8988T (cell line): Measurements from ENCODE around the gene PALLD.
"Not testable (repeated sequence)": the region's sequence is repeated elsewhere in the genome, so short reads cannot be mapped to it uniquely, and the experiment has no call there.

ENCODE experiments used
- DNase-seq: peaks from one replicate; pipeline ENCODE4 v3.0.0; 2011

PALLD gene

DNA sequence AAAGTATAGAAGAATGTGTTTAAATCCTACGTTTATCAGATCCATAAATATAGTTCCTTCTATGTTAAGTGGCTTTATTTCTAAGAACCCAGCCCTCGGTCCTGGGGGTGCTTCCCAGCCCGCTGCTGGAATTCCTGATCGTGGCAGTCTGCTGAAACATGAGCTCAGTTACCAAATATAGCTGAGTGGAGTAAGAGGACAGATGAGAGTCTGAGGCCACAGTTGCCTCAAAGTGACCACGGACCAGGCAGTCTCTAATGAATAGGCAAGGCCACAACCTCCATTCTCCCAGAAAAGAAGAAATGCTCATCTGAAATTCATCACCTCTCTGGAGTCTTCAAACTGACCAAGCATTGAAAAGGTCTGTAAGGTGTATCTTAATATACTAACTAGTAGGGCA lies at the start of gene PALLD:
PALLD (plus strand) TSS at position 219 of the 400 bp plus-strand sequence.
- no peak for DNase-seq

DNA sequence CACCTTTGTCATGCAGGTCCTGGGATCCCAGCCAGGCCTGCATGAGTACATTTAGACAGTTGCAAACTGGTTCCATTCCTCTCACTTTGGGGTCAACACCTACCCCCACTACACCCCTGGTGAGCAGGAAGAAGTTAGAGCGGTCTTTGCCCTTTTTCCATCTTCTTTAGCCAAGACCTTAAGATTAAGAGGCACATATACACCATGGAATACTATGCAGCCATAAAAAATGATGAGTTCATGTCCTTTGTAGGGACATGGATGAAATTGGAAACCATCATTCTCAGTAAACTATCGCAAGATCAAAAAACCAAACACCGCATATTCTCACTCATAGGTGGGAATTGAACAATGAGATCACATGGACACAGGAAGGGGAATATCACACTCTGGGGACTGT lies 47.8 kb upstream of the PALLD start:
- not testable (repeated sequence) for DNase-seq

DNA sequence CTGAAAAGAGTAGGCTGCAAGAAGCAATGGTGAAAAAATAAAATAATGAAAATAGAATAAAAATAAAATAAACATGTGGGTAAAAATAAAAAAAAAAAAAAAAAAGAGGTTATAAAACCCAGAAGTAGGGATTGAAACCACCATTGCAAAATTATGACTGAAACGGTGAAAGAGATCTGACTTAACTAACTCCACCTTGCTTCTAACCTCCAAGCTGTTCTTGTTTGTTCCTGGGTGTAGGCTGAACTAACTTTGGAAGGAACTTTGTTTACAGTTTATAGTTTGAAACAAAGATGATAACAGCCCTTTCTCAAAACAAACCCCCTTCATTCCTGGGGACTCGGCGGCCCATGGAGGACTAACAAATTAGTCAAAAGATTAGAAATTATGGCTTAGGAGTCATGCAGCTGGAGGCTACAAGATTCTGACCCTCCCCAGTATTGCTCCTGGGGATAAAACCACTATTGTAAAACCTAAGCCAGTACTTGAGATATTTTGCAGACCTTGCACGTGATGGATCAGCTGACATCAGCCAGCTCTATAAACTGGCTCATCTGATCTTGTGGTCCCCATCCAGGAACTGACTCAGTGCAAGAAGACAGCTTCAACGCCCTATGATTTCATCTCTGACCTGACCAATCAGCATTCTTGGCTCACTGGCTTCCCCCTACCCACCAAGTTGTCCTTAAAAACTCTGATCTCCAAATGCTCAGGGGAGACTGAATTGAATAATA lies 47.0 kb upstream of the PALLD start:
- DNase-seq, result no peak

DNA sequence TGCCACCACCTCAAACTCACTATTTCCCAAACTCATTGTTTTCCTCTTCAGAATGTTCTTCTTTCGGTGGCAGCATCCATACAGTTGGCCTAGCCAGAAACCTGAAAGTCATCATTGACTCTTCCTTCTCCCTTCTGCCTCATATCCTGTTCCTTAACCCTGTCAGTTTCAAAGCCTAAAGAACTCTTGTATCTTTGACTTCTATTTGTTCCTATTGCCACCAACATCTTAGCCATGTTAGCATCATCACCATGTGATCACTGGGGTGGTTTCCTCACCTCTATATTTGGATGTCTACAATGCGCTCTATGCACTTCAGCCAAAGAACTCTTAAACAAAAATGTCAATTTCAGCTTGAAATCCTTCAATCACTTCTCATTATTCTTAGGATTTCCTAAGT lies 45.5 kb upstream of the PALLD start:
- no peak for DNase-seq

DNA sequence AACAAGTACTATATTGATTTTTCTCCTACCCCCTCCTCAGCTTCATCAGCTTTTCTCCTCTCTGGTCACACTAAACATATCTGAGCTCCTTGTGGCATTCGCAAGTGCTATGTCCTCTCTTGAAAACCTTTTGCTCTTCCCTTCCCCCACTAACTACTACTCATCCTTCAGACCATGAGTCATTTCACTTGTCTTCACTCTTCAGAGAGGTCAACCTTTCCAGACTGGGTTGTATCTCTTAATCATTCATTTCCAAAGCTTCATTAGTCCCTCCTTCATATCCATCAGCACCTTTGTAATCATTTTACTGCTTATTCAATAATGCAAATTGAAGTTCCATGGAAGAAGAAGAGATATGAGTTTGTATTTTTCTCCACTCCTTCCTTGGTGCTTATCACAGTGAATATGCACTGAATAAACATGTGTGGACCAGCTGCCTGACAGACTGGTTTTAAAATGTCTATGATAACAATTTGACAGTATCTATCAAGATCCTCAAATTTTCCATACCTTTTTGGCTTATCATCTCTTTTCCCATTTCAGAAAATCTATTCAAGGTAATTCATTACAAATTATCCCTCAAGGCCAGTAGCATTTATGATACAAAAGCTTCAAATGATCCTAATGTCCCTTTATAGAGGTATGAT lies 45.0 kb upstream of the PALLD start:
- no peak for DNase-seq

DNA sequence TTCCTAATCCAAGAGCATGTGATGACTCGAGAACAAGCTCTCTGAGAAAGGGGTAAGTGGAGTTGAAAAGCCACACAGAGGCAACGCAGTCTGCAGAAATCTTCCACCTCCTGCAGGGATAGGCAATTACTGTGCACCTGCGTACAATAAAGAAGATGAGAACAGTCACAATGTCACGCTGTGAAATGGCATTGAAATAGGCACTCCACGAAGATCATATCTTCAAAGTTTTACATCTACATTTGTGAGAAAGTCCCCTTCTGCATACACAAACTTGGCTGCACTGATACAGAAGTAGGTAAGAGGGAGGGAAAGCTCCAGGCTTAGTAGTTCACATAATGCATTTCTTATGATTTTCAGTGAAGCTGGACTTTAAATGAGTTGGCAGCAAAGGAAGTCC lies 43.7 kb upstream of the PALLD start:
- no peak for DNase-seq

DNA sequence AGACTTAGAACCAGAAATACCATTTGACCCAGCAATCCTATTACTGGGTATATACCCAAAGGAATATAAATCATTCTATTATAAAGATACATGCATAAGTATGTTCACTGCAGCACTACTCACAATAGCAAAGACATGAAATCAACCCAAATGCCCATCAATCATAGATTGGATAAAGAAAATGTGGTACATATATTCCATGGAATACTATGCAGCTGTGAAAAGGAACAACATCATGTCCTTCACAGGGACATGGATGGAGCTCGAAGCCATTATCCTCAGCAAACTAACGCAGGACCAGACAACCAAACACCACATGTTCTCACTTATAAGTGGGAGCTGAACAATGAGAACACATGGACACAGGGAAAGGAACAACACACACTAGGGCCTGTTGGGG lies 38.6 kb upstream of the PALLD start:
- DNase-seq, result not testable (repeated sequence)

DNA sequence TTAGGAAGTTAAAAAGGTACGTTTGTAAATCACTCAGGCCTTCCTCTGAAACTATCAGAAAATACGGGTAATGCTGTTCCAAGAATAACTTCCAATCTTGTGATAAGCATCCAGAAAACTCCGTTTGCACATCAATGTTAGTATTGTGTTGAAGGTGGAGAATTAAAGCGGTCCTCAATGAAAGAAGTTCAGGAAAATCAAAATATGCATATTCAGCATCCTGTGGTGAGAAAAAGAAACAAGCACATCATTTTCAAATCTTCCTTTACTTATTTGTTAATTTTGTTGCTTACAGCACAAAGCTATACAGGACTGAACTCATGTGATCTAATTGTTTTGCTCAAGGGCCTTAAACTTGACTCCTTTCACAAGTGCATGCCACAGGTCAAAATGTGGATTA lies 35.0 kb upstream of the PALLD start:
- DNase-seq, result no peak

DNA sequence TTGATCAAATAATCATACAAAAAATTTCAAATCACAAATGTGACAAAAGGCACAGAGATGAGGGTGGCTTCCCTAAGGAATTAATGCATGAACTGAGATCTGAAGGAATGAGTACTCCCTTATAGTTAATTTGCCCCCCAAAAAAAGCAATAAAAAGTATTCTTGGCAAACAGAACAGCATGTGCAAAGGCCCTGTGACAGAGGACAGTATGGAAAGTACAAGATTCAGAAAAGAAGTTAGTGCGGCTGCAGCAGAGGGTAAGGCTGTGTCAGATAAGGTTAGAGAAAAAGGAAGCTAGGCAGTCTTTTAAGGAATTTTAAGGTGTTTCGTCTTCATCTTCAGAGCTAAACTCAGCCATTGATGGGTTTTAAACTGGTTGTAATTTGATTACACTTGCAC lies 23.9 kb upstream of the PALLD start:
- no peak for DNase-seq

DNA sequence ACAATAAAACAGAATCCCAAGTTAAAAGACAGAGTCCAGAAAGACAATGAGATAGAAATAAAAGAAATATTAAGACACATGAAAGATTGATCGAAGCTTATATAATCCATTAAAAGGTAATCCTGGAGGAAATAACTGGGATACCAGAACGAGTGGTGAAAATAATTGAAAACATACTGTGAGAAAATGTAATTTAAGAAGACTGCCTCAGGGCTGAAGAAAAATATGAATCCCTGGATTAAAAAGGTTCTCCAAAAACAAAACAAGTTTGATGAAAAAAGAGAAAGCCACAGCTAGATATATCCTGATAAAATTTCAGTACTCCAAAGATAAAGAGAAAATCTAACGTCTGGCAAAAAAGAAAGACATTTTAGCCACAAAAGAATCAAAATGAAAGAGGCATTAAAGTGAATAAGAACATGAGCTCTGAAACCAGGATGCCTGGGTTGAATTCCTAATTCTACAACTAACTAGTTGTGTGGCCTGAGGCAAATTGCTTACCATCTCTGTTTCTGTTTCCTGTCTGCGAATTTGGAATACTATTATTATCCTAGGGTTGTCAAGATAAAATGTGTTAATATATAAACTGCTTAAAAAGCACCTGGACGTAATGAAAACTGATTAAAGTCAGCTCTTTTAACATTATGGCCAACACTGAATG lies 22.1 kb upstream of the PALLD start:
- DNase-seq, result no peak

DNA sequence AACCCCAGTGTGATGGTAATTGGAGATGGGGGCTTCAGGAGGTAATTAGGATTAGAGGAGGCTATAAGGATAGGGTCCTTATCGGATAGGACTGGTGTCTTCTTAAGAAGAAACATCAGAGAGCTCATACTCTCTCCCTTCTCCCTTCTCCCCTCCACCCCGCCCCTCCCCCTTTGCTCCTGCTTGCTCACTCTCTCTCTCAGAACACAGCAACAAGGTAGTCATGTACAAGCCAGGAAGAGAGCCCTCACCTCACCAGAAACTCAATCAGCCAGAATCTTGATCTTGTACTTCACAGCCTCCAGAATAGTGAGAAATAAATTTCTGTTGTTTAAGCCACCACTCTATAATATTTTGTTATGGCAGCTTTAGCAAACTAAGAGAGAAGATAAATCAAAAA lies 21.1 kb upstream of the PALLD start:
- no peak for DNase-seq

DNA sequence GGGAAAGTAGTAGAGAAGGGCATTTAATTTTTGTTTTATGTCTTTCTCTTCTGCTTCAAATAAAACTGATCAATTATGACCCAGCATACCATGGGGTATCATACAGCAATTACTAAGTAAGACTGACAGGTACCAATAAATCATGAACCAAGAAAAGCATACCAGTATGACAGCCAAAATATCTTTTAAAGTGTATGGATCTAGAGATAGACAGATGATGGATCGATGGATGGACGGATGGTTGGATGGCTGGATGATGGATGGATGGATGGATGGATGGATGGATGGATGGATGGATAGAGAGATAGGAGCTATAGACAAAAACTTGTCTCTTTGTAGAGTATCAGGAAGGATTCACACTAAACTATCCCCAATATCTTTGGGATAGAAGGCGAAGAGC lies 18.0 kb upstream of the PALLD start:
- no peak for DNase-seq

DNA sequence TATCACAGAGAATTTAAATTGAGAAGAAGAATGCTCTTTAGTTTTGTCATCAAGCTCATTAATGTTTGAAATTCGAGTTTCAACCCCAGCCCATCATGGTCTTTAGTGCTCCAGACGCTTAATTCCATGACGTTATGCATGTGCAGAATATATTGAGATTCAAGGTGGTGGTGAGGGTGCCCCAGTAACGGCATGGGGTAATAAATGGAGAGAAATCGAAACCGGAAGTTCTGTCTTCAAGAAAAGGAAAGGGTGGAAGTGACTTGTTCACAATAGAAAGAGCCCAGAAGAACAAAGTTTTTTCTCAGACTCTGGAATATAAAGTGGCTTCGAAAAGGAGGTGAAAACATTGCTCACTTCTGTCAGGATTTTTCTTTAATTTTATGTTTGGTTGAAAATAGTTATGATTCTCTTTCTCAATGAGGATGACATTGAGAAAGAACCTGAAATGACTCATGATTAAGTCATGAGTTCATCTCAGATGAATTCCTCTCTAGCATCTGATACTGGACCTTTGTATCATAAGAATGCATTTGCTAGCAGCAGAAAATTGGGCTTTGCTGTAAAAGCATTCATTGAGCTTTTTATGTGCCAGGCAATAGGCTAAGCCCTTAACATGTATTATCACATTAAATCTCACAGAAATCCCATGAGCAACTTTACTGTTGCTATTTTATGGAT lies 15.8 kb upstream of the PALLD start:
- DNase-seq, result no peak

DNA sequence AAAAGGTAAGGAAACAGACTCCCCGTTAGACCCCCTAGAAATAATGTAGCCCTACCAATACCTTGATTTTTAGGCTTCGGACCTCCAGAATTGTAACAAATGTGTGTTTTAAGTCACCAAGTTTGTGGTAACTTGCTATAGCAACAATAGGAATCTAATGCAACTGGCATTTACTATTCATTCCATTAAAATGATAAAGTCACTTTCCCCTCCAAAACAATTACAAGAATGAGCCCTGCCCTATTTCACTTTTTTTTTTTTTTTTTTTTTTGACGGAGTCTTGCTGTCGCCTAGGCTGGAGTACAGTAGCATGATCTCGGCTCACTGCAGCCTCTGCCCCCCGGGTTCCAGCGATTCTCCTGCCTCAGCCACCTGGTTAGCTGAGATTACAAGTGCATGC lies 13.0 kb upstream of the PALLD start:
- DNase-seq, result no peak

DNA sequence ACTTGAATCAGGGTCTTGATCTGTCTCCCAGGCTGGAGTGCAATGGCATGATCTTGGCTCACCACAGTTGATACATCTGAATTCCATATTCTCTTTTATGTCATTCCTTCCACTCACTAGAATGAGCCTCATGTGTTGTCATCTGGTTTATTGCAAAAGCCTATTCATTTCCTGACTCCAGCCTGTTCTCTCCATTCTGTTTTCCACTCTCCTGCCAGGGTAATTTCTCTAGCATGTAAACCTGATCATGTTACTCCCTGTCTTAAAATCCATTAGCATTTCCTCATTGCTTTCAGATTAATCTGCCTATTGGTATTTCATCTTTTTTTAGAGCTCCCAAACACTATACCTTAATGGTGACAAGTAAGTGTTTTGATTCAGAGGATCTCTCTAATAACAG lies 12.2 kb upstream of the PALLD start:
- no peak for DNase-seq

DNA sequence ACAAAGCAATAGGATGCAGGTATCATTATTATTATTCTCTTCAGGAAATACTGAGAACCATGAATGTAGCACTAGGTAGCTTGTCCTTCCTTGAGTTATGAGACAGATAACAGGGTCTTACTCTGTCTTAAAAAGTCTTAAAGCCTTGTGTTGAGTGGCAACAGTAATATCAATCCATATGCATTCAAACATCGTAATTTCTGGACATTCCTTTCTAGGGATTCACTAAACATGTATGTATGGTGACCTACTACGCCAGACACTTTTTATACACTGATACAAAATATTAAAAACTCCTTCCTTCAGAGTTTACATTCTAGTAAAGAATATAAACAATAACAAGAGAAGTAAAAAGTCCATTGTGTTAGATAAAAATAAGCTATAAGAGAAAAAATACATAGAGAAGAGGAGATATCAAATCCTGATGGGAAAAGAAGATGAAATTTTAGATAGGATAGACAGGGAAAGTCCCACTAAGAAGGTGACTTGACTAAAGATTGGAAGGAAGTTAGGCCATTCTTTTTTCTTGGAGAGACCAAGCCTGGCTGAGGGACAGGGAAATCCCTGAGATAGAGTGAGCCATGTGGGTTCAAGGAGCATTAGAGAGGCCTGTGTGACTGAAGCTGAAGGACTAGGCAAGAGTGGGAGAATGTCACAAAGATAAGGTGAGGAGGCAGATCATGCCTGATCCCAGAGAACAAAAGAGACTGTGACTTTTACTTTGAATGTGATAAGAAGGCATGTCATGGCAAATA lies 11.5 kb upstream of the PALLD start:
- DNase-seq, result no peak

DNA sequence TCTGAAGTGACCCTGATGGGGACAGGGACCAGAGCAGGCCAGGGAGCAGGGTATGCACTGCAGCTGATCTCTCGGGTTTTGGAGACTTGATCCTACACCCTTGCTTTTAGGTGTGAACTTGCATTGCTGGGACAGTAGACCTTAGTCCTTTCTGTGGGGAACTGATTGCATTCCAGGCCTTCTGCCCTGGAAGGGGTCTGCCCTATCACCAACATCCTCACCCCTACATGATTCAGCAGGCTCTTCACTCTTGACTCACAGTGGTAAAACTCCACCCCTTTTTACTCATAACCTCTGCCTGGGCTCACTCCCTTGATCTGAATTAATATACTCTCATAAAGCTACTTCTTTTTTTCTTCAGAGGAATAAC lies 10.0 kb upstream of the PALLD start:
- DNase-seq, result no peak

DNA sequence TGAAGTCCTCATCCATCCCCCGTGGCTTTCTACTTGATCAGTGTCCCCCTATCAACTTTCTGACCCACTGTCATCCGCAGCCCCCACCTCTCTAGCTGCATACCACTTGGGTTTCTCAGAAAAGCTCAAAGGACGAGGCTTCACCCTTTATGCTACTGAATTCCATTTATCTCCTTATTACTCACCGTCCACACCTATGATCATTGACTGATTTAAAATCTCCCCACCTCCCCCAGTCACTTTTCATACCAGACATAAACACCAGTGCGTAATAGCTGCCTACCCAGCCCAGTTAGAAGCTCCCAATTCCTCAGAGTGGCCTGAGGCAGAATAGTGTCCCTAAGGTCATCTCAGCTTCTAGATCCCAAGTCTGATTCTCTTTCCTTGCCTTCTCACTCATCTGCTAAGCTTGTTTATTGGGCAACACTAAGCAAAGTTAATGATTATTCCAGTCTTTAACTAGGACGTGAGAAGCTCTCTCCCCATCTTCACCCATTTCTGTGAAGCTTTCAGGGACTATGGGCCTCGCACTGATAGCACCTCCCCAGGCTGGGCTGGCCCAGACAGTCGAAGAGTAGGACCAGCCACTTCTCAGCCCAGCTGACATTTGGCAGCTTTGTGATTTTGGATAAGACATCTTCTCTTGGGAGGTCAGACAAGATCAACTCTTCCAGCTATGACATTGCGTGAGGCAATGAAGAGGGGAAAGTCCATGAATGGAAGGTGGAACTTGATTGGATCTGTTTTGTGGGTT lies 9.4 kb upstream of the PALLD start:
- no peak for DNase-seq

DNA sequence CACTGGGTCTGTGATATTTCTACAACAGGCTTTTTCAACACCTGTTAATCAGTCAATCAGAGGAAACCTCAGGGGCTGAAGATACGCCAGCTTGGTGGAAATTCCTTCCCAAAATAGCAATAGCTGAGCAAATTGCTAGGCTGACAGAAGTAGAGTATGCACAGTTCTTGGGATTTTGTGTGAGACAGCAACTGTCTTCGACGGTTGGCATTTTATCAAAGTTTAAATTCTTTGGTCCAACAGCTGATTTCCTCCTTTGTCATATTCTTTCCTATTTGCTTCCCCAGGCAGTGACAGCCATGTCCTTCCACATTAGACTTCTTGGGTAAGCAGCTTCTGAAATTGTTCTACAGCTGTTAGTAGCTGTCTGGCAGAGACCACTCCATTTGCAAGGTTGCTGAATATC lies 8.0 kb upstream of the PALLD start:
- no peak for DNase-seq

DNA sequence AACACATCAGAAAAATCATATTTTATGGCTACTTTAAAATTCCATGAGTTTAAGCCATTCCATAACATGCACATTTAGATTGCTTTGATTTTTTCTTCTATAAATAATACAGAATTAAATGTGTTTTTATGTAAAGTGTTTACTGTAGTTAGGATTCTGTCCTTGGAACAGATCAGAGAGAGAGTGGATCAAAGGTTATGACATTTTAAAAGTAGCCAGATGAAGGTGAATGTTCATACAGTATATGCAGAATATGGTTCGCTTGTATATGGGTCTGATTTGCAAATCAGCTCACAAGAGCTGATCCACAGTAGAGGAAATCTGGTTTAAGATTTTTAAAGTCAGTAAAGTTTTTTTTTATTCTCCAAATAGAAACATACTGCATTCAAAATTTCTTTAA lies 7.2 kb upstream of the PALLD start:
- no peak for DNase-seq

DNA sequence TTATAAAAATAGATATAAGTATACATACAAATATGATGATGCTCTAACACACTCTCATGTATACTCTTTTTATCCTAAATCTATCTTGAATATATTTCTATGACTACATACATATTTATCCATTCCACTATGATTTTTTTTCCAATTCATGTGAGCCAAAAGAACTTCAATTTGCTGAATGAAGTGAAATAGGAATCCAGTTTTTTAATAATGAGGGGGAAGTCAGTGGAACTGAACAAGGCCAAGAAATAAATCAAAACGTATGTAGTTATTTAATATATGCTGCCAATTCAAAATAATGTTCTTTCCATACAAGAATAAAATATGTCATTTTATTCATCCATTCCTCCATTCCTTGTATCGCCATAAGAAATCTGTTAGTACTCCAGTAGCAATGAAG lies 6.1 kb upstream of the PALLD start:
- DNase-seq, result no peak

DNA sequence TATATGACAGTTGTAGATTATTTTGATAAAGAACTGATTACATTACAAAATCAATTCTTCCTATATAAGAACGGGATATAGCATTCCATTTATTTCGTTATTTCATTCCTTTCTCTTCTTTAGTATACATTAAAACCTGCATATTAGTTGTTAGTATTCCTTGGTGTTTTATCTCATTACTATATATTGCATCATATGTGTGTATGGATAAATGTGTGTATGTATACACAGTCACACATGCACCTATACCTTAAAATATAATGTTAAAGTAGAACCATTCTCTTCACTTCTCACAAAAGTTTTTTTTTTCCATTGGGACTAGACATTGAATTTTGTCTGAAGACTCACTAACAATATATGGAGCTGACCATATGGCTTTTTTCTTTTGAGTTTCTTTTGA lies 5.3 kb upstream of the PALLD start:
- DNase-seq, result no peak
